NB4 (cell line): ENCODE data around the gene PRR20D.
"Not testable (repeated sequence)": the region's sequence is repeated elsewhere in the genome, so short reads cannot be mapped to it uniquely, and the experiment has no call there.

Experiments
- DNase-seq: peaks from one replicate; pipeline ENCODE4 v3.0.0; 2010; ENCODE audit warnings: low read depth
- H3K4me3 ChIP-seq: one replicate; pipeline ENCODE4 v1.5.1; 2011; ENCODE audit warnings: mild to moderate bottlenecking, low read depth, low read length, moderate library complexity
- CTCF ChIP-seq: IDR thresholded peaks from one replicate; pipeline ENCODE4 v1.5.1; 2012; ENCODE audit warnings: low read depth, low read length
- MAX ChIP-seq: IDR thresholded peaks from 2 replicates; pipeline ENCODE4 v1.6.1; 2011; ENCODE audit warnings: low read depth, low read length
- MYC ChIP-seq: IDR thresholded peaks from 2 replicates; pipeline ENCODE4 v1.6.1; 2011; ENCODE audit warnings: low read depth, low read length
- POLR2A ChIP-seq: IDR thresholded peaks from 2 replicates; pipeline ENCODE4 v1.6.1; 2011; ENCODE audit warnings: mild to moderate bottlenecking; ENCODE audit not compliant: insufficient read length; ENCODE audit errors: extremely low read depth

The PRR20D gene

GRCh38 chr13:57138988-57139387, 21.4 kb upstream of the PRR20D start:
- TF ChIP-seq MAX, result no peak
- no peak for TF ChIP-seq POLR2A
- no peak for TF ChIP-seq CTCF
- no peak for TF ChIP-seq MYC
- no peak for DNase-seq
- no peak overlapping the region for H3K4me3 ChIP-seq

GRCh38 chr13:57139781-57140180, 20.7 kb upstream of the PRR20D start:
- not testable (repeated sequence) for H3K4me3 ChIP-seq, DNase-seq

- DNase-seq, result not testable (repeated sequence)
These were observed 20.0 kb upstream of the PRR20D start, which contains the start of gene PRR20A for GRCh38 chr13:57140235-57140968. TSS of gene PRR20A (plus strand) at chr13:57140918. CDS start at chr13:57141305, 387 bp downstream.

GRCh38 chr13:57147188-57147587, 13.2 kb upstream of the PRR20D start, which contains the start of gene PRR20B:
TSS of gene PRR20B (plus strand) at chr13:57147488. CDS start at chr13:57147875, 387 bp downstream.
- H3K4me3 ChIP-seq, DNase-seq: not testable (repeated sequence)

More at GRCh38 chr13:57140235-57140968, 20.0 kb upstream of the PRR20D start, which contains the start of gene PRR20A:
- H3K4me3 ChIP-seq, result not testable (repeated sequence)

- DNase-seq, H3K4me3 ChIP-seq: not testable (repeated sequence)
These were observed 12.3 kb upstream of the PRR20D start for GRCh38 chr13:57148106-57148505.

GRCh38 chr13:57153761-57154160, 6.7 kb upstream of the PRR20D start, which contains the start of gene PRR20C:
TSS of gene PRR20C (plus strand) at chr13:57154061. CDS start at chr13:57154448, 387 bp downstream.
- not testable (repeated sequence) for DNase-seq, H3K4me3 ChIP-seq

- not testable (repeated sequence) for DNase-seq, H3K4me3 ChIP-seq
These were observed 6.5 kb downstream of the PRR20D start, which contains the start of gene PRR20E for GRCh38 chr13:57166897-57167296. TSS of gene PRR20E (plus strand) at chr13:57167197. CDS start at chr13:57167584, 387 bp downstream.

GRCh38 chr13:57191667-57192066, 31.2 kb downstream of the PRR20D start:
- TF ChIP-seq POLR2A (no peak), MAX (no peak), MYC (no peak), CTCF (no peak)
- no peak for DNase-seq
- no peak overlapping the region for H3K4me3 ChIP-seq

GRCh38 chr13:57212989-57213388, 52.6 kb downstream of the PRR20D start:
- H3K4me3 ChIP-seq, result no peak overlapping the region
- DNase-seq, result no peak
- TF ChIP-seq MAX (no peak), CTCF (no peak), POLR2A (no peak), MYC (no peak)
